ENCODE measurements around the gene NUBP2. TPM values are rescaled to one million over a fixed set of nuclear protein-coding genes. Genes with fewer than 3 reads are reported as not detected.
A peak's percentile ranks its signal among the peaks of the same experiment; 100 is the strongest.

NUBP2 gene
- total RNA-seq, 1 experiment from 2014 or later: 91.8 TPM

DNA sequence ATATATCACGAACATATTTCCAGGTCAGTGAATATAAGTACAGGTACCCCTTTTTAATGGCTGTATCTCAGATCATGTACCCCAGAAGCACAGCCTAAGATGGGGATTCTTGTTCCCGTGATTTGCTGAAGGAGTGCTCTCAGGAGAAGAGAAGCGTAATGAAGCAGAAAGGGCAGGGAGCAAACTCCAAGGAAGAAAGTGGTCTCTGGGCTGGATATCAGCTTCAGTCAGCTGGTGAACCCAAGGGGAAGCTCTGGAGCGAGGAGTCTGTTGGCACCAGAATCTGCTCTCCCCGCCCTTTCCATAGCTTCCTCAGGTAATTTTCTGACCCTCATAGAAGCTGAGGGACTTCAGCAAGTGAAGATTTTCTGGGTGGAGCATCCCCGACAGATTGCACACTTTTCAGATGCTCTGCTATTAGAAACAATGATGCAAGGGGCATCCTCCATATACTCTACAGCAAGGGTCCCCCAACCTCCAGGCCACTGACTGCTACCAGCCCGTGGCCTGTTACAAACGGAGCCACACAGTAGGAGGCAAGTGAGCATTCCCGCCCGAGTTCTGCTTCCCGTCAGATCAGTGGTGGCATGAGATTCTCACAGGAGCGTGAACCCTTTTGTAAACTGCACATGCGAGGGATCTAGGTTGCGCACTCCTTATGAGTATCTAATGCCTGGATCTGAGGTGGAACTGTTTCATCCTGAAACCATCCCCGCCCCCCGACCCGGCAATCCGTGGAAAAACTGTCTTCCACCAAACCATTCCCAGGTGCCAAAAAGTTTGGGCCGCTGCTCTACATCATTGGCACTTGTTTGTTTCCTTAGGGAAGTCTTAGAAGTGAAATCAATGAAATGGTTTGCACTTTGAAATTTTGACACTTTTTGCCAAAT lies 48.7 kb downstream of the NUBP2 start:
- CTCF ChIA-PET: no interaction called here
- Mint-ChIP-seq H3K4me3 (ENCODE audit: low read depth, unreplicated experiment) (no peak overlapping the region), H3K27me3 (ENCODE audit: unreplicated experiment) (no peaks in the 10 kb centered on the region), H3K36me3 (ENCODE audit: insufficient read depth, unreplicated experiment) (peaks cover 28% of the 10 kb centered on the region), H3K27ac (ENCODE audit: unreplicated experiment) (no peak overlapping the region), H3K9me3 (ENCODE audit: low read depth, unreplicated experiment) (no peaks in the 10 kb centered on the region), H3K4me1 (ENCODE audit: low read depth, unreplicated experiment) (no peaks in the 10 kb centered on the region)
- no peak for TF ChIP-seq CTCF (IDR thresholded peaks at IDR 0.05; ENCODE audit: unreplicated experiment)
- BruUV-seq (replicated peaks): no TSS peak
- intact Hi-C loops (cut with micrococcal nuclease; ENCODE audit: unreplicated experiment): no loop called here
- DNase-seq: no peak

GRCh38 chr16:1832838-1833454 lies 50.2 kb downstream of the NUBP2 start:
- TF ChIP-seq CTCF (IDR thresholded peaks at IDR 0.05; ENCODE audit: unreplicated experiment): no peak
- no peak for DNase-seq
- intact Hi-C loops (cut with micrococcal nuclease; ENCODE audit: unreplicated experiment): no loop called here
- Mint-ChIP-seq H3K4me1 (ENCODE audit: low read depth, unreplicated experiment) (no peaks in the 10 kb centered on the region), H3K4me3 (ENCODE audit: low read depth, unreplicated experiment) (no peak overlapping the region), H3K27me3 (ENCODE audit: unreplicated experiment) (no peaks in the 10 kb centered on the region), H3K9me3 (ENCODE audit: low read depth, unreplicated experiment) (no peaks in the 10 kb centered on the region), H3K36me3 (ENCODE audit: insufficient read depth, unreplicated experiment) (peaks cover 13% of the 10 kb centered on the region), H3K27ac (ENCODE audit: unreplicated experiment) (no peak overlapping the region)
- no TSS peak for BruUV-seq (replicated peaks)
- CTCF ChIA-PET: interaction anchor here (0.7 kb wide), 1 partner anchor 617 kb away, joined by 6 read pairs; no protein-coding TSS in a partner anchor

DNA sequence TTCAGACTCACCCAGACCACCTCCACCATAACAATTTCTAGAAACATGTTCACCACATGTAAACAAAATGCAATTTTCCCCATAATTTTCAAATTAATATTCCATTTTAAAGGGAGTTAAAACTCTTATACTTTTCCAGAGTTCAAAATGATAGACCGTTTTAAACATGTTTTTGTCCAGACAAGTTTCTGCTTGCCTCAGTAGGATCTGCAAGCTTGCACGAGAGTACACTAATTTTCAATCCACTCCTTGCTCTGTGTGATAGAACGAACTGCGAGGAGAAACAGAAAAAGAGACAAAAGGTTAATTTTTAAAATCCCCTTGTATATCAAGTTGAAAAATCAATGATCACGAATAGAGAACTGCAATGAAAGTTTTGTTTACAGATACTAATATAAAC lies 51.3 kb downstream of the NUBP2 start:
- Mint-ChIP-seq H3K27ac (ENCODE audit: unreplicated experiment) (no peak overlapping the region), H3K27me3 (ENCODE audit: unreplicated experiment) (no peaks in the 10 kb centered on the region), H3K9me3 (ENCODE audit: low read depth, unreplicated experiment) (no peaks in the 10 kb centered on the region), H3K36me3 (ENCODE audit: insufficient read depth, unreplicated experiment) (peaks cover 3% of the 10 kb centered on the region), H3K4me3 (ENCODE audit: low read depth, unreplicated experiment) (no peak overlapping the region), H3K4me1 (ENCODE audit: low read depth, unreplicated experiment) (no peaks in the 10 kb centered on the region)
- BruUV-seq (replicated peaks): no TSS peak
- DNase-seq: no peak
- intact Hi-C loops (cut with micrococcal nuclease; ENCODE audit: unreplicated experiment): no loop called here
- TF ChIP-seq CTCF (IDR thresholded peaks at IDR 0.05; ENCODE audit: unreplicated experiment): no peak
- CTCF ChIA-PET: interaction anchor here (0.7 kb wide), 2 partner anchors 12 to 130 kb away, joined by 3 to 4 read pairs; partner anchors contain the start of gene RPS2

Small RNA genes lying within 50 kb of the gene (microRNA-seq; reads per million reads assigned to microRNA genes)
- gene MIR3177: 8.8 reads per million, percentile 29 among the genes with 10 or more reads in this experiment

Other genes starting within 250 kb of the NUBP2 start
- gene TMEM204, start 249.3 kb upstream of the NUBP2 start, total RNA-seq (2022): not detected in 2 replicates
- gene IFT140, start 170.9 kb upstream of the NUBP2 start, total RNA-seq (2022): 29.2 and 29.8 TPM in 2 replicates
- gene CRAMP1, start 170.6 kb upstream of the NUBP2 start, total RNA-seq (2022): 29.7 and 33.1 TPM in 2 replicates
- 167 and 185 TPM in 2 replicates for gene JPT2, start 104.7 kb upstream of the NUBP2 start, total RNA-seq (2022)
- 104 and 110 TPM in 2 replicates for gene MAPK8IP3, start 76.8 kb upstream of the NUBP2 start, total RNA-seq (2022)
- gene NME3, start 11.4 kb upstream of the NUBP2 start, total RNA-seq (2022): 64.3 and 73.1 TPM in 2 replicates
- 30.8 and 42.2 TPM in 2 replicates for gene EME2, start 10.2 kb upstream of the NUBP2 start, total RNA-seq (2022)
- gene MRPS34, start 9.8 kb upstream of the NUBP2 start, total RNA-seq (2022): 128 and 135 TPM in 2 replicates
- gene SPSB3, start 389 bp upstream of the NUBP2 start, total RNA-seq (2022): 44.3 and 45.2 TPM in 2 replicates
- gene IGFALS, start 10.7 kb downstream of the NUBP2 start, total RNA-seq (2022): not detected in 2 replicates
- gene HAGH, start 43.9 kb downstream of the NUBP2 start, total RNA-seq (2022): 48.0 and 48.2 TPM in 2 replicates
- gene FAHD1, start 44.2 kb downstream of the NUBP2 start, total RNA-seq (2022): 33.1 and 43.3 TPM in 2 replicates
- not detected in 2 replicates for gene MEIOB, start 89.2 kb downstream of the NUBP2 start, total RNA-seq (2022)
- 0.29 TPM in 1 of 2 replicates, not detected in the other for gene HS3ST6, start 135.5 kb downstream of the NUBP2 start, total RNA-seq (2022)
- 20.3 and 27.1 TPM in 2 replicates for gene MSRB1, start 160.2 kb downstream of the NUBP2 start, total RNA-seq (2022)
- not detected in 2 replicates for gene RPL3L, start 171.7 kb downstream of the NUBP2 start, total RNA-seq (2022)
- 148 and 153 TPM in 2 replicates for gene NDUFB10, start 176.6 kb downstream of the NUBP2 start, total RNA-seq (2022)
- 2,674 and 2,950 TPM in 2 replicates for gene RPS2, start 181.9 kb downstream of the NUBP2 start, total RNA-seq (2022)
- gene RNF151, start 183.9 kb downstream of the NUBP2 start, total RNA-seq (2022): not detected in 2 replicates
- gene TBL3, start 189.1 kb downstream of the NUBP2 start, total RNA-seq (2022): 62.0 and 71.1 TPM in 2 replicates
- gene NOXO1, start 198.5 kb downstream of the NUBP2 start, total RNA-seq (2022): 10.1 and 11.8 TPM in 2 replicates
- gene GFER, start 201.2 kb downstream of the NUBP2 start, total RNA-seq (2022): 40.8 and 43.5 TPM in 2 replicates
- 3.6 and 3.8 TPM in 2 replicates for gene SYNGR3, start 207.0 kb downstream of the NUBP2 start, total RNA-seq (2022)
- gene ZNF598, start 226.9 kb downstream of the NUBP2 start, total RNA-seq (2022): 72.4 and 73.1 TPM in 2 replicates
- gene NPW, start 236.8 kb downstream of the NUBP2 start, total RNA-seq (2022): 1.5 and 4.2 TPM in 2 replicates
- gene NHERF2, start 243.9 kb downstream of the NUBP2 start, total RNA-seq (2022): 15.7 and 22.0 TPM in 2 replicates

Data from Calu3 (cell line).